HG03097 (cell line): ENCODE results near the gene FBXO45.
"Not testable (repeated sequence)": the region's sequence is repeated elsewhere in the genome, so short reads cannot be mapped to it uniquely, and the experiment has no call there.

Source experiments
- ATAC-seq: cut with Tn5 transposase; IDR thresholded peaks from one replicate; pipeline ENCODE4 v1.9.1; 2021; ENCODE audit not compliant: unreplicated experiment, low FRiP score

Gene FBXO45

DNA sequence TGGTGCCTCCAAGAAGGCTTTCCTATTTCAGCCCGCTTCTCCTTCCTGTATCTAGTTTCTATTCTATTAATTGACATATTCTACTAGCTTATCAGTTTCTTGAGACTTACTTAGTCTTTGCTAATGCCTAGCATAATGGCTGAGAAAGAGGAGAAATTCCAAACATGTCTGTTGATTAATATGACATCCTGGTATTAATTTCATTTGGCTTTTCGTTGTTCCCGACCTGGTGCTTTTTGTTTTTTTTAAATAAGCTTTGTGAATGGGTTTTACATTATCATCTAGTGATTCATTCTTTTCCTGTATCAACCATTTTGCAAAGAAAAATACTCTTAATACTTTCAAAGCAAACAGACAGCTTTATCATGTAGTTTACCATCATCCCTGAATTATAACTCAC lies 13.2 kb upstream of the FBXO45 start:
- ATAC-seq: no peak

DNA sequence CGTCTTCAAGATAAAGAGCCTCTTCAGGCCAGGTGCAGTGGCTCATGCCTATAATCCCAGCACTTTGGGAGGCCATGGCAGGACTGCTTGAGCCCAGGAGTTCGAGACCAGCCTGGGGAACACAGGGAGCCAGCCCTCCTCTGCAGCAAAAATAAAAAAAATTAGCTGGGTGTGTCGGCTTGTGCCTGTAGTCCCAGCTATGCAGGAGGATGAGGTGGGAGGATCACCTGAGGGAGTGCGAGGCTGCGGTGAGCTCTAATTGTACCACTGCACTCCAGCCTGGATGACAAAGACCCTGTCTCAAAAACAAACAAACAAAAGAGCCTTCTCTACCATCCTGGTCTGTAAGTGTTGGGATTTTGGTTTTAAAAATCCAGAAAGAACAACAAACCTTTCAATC lies 11.2 kb upstream of the FBXO45 start:
- no peak for ATAC-seq

DNA sequence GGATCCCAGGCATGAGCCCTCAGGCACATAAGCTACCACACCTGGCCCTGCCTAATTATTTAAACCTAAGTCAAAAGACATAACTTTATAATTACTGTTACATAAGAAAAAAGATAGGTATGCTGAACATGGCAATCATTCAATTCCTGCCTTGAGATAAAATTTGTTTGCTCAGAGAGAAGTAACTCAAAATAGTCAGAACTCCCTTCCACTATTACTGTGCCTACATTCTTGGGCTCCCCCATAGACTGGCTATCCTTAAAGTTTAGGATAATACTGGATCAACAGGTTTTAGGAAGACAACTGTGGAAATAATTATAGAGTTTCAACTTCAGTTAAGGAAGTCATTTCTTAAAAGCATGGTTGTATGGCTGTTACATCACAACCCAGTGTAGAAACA lies 10.0 kb upstream of the FBXO45 start:
- ATAC-seq: no peak

DNA sequence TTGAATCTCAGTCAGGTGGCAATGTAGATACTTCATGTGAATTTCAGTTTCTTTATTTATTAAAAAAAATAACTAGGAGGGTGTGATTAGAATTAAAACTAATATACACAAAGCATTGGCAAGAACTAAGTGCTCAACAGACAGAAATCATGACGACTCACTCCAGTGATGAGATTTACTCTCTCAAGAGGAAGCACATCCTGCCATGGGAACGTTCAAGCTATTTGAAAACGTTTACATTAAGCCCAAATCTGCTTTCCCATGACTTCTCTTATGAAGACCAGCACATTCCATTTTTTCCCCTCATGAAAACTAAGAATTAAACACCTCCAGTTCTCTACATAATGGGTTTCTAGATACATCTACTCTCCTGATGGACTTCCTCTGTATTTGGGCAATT lies 8.6 kb upstream of the FBXO45 start:
- no peak for ATAC-seq

DNA sequence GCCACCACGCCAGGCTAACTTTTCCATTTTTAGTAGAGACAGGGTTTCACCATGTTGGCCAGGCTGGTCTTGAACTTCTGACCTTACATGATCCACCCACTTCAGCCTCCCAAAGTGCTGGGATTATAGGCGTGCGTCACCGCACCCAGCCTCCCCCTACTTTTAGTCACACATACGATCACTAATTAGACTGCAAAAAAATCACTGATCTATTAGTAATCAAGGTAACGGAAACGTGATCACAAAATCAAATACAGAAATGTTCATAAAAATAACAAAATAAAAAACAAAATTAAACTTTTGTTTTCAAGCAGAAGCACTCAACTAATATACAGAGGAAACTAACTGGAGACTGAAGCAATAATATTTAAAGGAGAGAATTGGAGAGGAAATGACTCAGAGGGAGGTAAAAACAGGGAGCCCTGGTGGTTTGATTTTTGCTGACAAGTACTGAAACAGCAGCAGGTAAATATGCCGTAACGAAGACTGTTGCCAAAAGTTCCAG lies 4.7 kb upstream of the FBXO45 start:
- no peak for ATAC-seq

DNA sequence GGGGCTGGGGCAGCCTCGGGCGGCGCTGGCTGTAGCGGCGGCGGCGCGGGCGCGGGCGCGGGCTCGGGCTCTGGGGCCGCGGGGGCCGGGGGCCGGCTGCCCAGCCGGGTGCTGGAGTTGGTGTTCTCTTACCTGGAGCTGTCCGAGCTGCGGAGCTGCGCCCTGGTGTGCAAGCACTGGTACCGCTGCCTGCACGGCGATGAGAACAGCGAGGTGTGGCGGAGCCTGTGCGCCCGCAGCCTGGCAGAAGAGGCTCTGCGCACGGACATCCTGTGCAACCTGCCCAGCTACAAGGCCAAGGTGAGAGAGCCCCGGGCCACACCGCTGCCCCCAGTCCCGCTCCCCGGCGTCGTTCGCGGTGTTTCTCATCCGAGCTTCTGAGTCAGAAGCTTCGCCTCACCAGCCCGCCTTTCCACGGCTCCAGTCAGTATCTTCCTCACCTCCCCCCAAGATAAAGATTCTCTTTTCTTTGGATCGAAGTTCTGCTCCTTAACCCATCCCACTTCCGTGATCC lies 600 bp downstream of the FBXO45 start:
- ATAC-seq: peak; percentile 34

DNA sequence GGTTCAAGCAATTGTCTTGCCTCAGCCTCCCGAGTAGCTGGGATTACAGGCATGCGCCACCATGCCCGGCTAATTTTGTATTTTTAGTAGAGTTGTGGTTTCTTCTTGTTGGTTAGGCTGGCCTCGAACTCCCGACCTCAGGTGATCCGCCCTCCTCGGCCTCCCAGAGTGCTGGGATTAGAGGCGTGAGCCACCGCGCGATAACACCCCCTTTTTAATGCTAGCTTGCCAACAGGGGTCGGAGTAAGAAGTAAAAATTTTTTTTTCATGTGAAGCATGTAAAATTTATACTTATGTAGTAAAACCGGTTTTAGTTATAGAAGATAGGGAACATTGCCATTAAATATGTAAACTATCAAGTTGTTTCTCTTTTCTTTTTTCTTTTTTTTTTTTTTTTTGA lies 1.9 kb downstream of the FBXO45 start:
- ATAC-seq: not testable (repeated sequence)

DNA sequence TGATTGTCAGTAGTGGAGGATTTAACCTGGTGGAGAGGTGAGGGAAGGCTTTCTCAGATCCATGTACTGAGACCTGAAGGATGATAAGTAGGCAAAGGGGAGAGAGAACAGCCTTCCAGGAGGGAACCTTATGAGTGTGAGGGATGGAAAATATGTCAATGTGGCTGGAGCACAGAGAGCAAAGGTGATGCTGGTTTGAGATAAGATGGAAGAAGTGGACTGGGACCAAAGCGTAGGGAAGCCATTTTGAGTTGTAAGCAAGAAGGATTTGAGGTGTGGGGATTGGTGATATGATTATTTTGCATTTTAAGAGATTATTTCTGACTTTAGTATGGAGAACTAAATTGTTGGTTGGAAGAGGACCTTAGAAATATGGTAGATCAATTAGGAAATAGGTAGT lies 3.9 kb downstream of the FBXO45 start:
- ATAC-seq: no peak

DNA sequence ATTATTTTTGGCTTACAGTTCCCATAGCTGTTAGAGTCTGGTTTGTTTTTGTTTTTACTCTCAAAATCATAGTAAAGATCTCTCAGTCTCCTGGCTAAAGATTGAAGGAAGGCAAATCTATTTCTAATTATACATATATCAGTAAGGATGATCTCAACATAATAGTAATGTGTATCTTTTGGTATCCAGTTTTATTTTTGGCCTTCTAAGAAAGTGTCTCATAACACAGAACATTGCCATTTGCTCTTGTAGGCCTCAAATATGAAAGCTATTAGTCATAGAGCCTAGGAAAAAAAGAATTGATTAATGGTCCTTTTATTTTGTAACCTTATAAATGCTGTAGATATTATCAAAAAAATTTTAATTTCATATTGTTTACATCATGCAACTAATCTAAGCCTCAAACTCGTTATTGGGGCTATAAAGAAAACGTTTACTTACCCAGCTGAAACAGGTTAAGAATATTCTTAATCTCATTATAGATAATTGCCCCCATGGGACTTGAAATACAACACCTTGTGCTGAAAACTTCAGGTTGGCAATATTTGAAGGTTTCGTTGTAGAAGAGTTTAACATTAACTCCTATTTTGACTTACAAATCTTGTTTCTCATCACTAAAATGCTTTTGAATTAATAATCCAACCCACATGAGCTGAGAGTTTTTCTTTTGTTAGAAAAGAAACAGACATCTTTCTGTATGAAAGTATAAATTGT lies 16.7 kb downstream of the FBXO45 start:
- no peak for ATAC-seq

DNA sequence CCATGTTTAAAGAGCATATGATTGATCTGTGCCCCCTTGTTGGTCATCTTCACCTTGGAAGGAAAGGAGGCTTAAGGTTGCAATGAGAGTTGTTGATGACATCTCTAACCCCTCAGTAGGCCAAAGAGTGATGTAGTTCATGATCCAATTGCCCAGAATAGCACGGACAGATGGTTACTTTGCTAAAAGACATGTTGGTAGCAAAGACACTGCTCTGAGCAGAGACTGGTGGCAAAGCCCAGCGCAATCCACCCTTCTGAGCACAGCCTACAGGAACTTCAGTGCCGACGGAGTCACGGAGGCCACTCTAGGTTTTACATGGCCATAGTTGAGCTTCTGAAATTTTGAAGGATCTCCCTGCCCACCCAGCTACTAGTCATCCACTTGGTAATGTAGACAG lies 21.8 kb downstream of the FBXO45 start:
- ATAC-seq: no peak

DNA sequence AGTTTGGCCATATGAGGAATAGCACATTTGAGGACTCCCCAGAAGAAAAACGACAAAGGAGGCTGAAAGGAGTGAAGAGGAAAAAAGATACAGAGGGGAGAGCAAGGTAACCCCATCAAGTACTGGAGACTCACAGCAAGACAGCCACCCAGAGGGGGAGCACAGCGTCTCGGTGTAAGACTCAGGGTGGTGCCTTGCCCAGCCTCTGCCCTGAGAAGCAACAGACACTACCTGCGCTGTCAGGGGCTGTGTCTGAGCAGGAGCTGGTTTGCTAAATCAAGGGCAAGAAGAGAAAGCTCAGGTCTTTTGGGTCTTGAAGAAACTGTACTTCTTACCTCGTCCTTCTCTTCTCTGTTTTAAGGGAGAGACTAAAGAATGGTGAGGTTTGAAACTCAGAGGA lies 27.9 kb downstream of the FBXO45 start:
- no peak for ATAC-seq

DNA sequence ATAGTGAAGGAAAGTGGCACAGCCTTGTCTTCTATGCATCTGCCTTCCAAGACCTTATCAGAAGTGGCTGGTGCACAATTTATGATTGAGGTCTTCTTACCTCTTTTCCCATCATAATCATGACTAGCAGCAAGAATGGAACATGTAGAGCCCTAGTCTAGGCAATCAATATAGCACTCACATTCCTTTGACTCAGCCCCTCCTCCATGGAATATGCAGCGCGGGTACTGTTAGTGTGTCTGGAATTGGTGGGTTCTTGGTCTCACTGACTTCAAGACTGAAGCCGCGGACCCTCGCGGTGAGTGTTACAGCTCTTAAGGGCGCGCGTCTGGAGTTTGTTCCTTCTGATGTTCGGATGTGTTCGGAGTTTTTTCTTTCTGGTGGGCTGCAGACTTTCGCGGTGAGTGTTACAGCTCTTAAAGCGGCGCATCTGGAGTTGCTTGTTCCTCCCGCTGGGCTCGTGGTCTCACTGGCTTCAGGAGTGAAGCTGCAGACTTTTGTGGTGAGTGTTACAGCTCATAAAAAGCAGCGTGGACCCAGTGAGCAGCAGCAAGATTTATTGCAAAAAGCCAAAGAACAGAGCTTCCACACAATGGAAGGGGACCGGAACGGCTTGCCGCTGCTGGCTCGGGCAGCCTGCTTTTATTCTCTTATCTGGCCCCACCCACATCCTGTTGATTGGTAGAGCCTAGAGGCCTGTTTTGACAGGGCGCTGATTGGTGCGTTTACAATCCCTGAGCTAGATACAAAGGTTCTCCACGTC lies 29.7 kb downstream of the FBXO45 start:
- not testable (repeated sequence) for ATAC-seq

DNA sequence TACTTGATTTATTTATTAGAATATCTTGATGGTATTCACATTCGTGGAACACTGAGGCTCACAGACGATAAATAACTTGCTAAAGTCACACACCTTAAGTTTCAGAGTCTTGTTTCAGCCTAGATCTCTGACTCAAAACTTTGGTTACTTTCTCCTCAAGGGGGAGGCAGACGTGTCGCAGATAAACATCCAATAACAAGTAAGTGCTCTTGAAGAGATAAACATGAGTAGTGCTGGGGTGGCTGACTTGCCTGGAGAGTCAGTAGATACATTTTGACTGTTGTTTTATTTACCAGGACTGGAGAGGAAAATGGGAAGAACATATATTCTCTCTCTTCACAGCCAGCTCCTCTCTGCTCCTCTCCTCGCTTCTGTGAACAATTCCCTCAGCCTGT lies 31.3 kb downstream of the FBXO45 start:
- ATAC-seq: no peak

DNA sequence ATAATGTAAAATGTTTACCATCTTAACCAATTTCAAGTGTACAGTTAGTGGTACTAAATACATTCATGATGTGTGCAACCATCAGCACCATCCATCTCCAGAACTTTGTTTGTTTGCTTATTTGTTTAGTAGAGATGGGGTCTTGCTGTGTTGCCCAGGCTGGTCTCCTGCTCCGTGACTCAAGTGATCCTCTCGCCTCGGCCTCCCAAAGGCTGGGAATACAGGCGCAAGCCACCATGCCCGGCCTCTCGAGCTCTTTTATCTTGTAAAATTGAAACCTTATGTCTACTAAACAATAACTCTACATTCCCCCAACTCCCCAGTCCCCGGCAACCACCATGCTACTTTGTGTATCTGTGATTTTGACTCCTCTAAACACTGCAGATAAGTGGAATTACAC lies 31.9 kb downstream of the FBXO45 start:
- no peak for ATAC-seq

DNA sequence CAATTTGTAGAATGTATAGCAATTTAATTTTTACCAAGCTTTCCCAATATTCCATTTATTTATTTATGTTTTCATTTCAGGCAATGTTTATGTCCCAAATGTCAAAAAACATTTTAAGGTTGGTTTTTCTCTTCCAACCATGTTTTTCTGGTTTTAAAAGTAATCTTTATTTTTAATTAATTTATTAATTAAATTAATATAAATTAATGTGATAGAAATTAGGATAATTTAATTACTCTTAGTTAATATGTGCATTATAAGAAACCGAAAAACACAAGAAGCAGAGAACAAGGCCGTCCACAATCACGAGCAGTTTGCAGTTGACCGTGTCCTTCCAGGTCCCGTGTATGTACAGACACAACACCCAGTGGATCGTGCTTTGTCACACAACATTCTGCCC lies 34.2 kb downstream of the FBXO45 start:
- ATAC-seq: no peak

DNA sequence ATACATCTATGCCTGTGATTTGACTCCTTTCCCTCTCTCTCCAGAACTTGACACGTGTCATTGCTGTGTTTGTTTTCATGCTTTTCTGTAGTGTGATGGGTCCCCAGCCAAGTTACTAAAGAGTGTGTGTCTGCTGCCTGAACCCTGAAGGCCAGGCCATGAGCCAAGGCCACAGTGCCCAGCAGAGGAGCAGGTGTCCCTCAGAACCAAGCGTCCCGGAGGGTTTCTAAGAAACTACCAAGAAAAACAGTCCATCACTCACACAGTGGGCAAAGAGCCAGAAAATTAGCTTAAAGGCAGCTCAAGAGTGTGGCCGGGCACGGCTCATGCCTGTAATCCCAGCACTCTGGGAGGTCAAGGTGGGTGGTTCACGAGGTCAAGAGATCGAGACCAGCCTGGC lies 35.2 kb downstream of the FBXO45 start:
- ATAC-seq: no peak

DNA sequence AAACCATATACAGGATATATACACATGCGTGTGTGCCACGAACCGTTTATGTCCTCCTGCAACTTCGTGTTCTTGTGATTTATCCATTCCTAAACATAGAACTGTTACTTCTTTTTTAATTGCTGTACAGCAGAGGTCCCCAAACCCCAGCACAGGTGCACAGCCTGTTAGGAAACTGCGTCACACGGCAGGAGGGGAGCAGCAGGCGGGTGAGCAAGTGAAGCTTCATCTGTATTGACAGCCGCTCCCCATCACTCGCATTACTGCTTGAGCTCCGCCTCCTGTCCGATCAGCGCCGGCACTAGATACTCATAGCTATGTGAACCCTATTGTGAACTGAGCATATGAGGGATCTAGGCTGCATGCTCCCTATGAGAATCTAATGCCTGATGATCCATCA lies 36.1 kb downstream of the FBXO45 start:
- no peak for ATAC-seq

DNA sequence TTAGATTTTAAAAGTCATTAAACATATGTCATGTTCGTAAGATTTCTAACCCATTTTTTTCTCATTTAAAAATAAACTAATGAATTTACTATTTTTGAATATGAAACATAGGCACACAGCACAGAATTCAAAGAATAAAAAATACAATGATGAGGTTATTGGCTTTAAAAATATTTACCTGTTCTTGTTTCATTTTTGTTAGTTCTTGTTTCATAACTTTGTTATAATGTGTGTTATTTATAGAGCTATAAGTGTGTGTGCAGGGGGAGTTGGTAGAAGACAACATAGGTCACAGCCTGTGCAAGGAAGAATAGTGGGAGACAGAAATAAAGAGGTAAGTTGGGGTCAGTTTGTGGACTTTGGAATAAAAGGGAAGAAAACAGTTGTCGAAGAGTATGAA lies 40.2 kb downstream of the FBXO45 start:
- no peak for ATAC-seq

DNA sequence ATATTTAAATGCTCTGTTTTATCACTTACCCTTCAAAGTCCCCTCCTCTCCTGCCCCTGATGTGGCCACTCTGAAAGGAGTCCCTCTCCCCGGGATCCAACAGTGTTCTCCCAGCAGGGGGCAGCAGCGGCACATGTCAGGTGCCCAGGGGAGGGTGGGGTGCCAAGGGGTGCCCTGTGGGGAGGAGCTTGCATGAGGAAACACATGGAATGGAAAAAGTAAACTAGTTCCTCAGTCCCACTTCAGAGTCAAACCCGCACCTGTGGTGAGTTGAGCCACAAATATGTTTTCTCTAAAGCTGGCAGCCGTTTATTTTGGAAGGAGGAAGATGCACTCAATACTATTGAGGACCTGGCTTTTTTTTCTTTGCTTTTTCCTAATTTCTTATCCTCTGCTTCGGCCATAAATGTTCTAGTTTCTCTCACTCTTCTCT lies 40.9 kb downstream of the FBXO45 start:
- ATAC-seq: peak; percentile 71

DNA sequence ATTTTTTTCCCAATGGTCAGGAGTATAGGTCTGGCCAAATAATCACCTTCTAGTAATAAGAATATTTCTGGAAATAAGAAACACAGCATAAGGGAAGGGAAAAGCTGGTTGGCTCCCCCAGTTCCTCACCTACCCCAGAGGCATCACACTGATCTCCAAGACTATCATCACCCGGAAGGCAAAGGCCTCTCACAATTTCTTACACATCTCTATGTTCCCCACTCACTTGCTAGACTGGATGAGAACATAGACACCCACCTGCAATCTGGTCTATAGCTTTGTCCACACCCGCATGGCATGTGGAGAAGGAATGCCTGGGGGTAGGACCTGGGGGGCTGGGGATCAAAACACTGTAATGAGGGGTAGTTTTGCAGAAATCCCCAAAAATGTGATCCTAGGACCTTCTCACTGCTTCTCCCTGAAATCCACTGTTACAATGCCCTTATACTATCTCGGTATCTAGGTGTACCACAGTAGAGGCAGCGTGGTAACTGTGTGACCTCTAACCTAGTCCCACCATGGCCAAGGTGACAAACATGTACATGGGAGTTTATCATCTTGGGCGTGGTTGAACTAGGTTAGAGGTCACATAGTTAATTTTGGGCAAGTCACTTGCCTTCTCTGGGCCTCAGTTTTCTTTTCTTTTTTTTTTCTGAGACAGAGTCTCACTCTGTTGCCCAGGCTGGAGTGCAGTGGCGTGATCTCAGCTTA lies 41.5 kb downstream of the FBXO45 start:
- no peak for ATAC-seq

DNA sequence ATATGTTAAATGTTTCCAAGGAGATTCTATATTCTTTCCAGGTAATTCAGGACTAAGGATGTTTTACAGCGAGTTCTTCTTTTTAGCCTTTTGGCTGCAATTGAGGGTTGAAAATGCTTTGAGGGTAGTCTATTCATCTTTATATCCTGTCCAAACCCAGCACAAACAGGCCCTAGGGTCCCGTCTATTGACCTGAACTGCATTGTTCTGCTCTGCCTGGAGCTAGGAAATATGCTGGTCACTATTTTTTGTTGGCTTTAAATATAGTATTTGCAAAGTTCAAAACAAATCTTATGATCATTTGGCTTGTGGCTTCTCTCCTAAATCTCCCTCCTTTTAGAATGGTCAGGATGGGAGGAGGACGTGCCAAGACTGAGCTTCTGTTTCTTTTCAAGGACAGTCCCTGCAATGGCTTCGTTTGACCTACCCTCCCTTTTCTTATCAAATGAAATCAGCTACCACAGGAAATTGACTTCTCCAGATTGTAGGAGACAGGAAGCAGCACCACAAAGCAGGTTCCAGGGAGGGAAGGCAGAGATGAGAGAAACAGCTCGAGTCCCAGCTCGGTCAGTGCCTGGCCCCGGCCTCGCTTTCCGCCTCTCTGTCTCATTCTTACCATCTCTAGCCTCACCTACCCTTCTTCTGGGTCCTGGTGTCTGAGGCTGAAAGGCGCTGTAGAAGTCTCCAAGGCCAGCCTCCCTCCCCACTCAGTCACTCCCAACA lies 43.5 kb downstream of the FBXO45 start:
- ATAC-seq: no peak
